22Rv1 (cell line): ENCODE data around the gene WTIP.

Source experiments
- H3K27ac ChIP-seq: fragments of 450-650 bp; 2 replicates; pipeline ENCODE4 v1.5.1; 2017
- ZFX ChIP-seq: fragments of 450-650 bp; IDR thresholded peaks from 2 replicates; pipeline ENCODE4 v1.6.1; 2017; ENCODE audit warnings: antibody characterized with exemption, borderline replicate concordance
- TF ChIP-seq, protein P1 (sequence below): fragments of 450-650 bp; IDR thresholded peaks from 2 replicates; pipeline ENCODE4 v1.5.1; 2017; ENCODE audit warnings: mild to moderate bottlenecking

WTIP gene

GRCh38 chr19:34559045-34559444 is 77.5 kb downstream of the WTIP start:
- H3K27ac ChIP-seq = no peak overlapping the region
- TF ChIP-seq ZFX = no peak
- TF ChIP-seq, protein P1, sequence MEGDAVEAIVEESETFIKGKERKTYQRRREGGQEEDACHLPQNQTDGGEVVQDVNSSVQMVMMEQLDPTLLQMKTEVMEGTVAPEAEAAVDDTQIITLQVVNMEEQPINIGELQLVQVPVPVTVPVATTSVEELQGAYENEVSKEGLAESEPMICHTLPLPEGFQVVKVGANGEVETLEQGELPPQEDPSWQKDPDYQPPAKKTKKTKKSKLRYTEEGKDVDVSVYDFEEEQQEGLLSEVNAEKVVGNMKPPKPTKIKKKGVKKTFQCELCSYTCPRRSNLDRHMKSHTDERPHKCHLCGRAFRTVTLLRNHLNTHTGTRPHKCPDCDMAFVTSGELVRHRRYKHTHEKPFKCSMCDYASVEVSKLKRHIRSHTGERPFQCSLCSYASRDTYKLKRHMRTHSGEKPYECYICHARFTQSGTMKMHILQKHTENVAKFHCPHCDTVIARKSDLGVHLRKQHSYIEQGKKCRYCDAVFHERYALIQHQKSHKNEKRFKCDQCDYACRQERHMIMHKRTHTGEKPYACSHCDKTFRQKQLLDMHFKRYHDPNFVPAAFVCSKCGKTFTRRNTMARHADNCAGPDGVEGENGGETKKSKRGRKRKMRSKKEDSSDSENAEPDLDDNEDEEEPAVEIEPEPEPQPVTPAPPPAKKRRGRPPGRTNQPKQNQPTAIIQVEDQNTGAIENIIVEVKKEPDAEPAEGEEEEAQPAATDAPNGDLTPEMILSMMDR = no peak

GRCh38 chr19:34560229-34560628 is 78.7 kb downstream of the WTIP start:
- TF ChIP-seq, protein P1 = no peak
- TF ChIP-seq ZFX = no peak
- no peak overlapping the region for H3K27ac ChIP-seq
